Activated gamma-delta T cell treated with anti-CD3 and anti-CD28 coated beads, Interleukin-2, amount 50 U/mL, for 16 hours (primary cell): ENCODE results near the gene NDOR1.

Source experiments
- DNase-seq: peaks from one replicate; pipeline ENCODE4 v3.0.0-alpha.2; 2020; ENCODE audit warnings: low read depth

Gene NDOR1

GRCh38 chr9:137167747-137168572, 37.5 kb upstream of the NDOR1 start:
- no peak for DNase-seq

DNA sequence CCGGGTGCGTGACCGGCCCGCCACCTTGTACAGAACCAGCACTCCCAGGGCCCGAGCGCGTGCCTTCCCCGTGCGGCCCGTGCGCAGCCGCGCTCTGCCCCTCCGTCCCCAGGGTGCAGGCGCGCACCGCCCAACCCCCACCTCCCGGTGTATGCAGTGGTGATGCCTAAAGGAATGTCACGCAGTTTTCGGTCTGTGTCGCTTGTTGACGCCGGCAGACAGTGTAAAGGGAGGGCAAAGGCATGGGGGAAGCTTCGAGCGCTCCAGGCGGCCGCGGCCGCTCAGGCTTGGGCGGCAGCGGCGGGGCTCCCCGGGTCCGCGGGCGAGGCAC, 37.0 kb upstream of the NDOR1 start:
- DNase-seq: no peak

DNA sequence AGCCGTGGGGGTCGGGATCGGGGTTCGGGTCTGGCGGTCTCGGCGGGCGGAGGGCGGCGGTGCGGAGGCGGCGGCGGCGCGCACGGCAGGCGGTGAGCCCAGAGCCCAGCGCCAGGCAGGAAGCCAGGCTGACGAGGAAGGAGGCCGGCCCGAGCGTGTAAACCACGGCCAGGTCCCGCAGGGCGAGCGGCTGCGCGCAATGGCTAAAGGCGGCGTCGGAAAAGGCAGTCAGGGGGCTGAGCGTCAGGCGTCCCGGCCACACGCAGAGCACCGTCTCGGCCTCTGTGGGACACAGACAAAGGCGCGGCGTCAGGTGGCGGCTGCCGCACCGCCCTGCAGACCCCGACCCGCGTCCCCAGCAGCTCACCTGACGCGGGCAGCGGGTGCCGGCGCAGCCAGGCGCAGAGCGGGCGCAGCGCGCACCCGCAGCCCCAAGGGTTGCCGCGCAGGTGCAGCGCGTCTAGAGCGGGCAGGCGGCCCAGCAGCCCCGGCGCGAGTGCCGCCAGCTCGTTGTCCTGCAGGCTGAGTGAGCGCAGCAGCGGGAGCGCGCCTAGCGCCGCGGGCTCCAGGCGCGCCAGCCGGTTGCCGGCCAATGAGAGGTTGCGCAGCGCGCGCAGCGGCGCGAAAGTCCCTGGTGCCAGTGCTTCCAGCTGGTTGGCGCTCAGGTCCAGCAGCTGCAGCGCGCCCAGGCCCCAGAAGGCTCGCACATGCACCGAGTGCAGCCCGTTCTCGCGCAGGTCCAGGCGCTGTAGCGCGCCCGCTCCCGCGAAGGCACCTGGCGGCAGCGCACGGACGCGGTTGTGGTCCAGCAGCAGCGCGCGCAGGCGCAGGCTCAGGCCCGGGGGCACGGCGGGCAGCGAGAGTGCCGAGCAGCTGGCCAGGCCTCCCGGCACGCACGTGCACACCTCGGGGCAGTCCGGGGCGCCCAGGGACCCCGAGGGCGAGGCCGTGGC, 36.3 kb upstream of the NDOR1 start:
- no peak for DNase-seq

DNA sequence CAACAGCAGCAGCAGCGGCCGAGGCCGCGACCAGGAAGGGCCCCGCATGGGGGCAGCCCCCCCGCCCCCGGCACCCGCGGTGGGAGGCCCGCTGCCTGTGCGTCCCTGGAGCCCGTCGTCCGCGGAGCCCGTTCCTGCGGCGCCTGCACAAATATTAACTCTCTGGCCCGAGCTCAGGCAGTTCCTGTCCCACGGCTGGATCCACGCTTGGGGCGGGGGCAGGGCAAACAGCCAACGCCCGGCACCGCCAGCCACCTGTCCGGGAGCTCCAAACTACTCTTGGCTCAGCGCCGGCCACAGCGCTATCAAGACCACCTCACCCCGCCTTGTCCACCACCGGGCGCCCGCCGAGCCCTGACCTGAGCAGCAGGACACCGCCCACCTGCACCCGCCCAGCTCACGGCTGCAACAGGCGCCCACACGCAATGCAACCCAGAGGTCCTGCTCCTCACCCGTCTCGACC, 35.6 kb upstream of the NDOR1 start, which contains the start of gene LRRC26:
TSS of gene LRRC26 (minus strand) at position 156 of the 463 bp plus-strand sequence. CDS start at position 48, 108 bp downstream.
- DNase-seq: no peak

- no peak for DNase-seq
Measured at GRCh38 chr9:137170486-137171148, 34.9 kb upstream of the NDOR1 start.

- DNase-seq: no peak
Measured at GRCh38 chr9:137171149-137171900, 34.2 kb upstream of the NDOR1 start.

GRCh38 chr9:137172901-137173795, 32.4 kb upstream of the NDOR1 start:
- DNase-seq: no peak

- DNase-seq: no peak
Measured at GRCh38 chr9:137173796-137174664, 31.5 kb upstream of the NDOR1 start.

- DNase-seq: no peak
Measured at GRCh38 chr9:137174722-137175293, 30.7 kb upstream of the NDOR1 start.

GRCh38 chr9:137175345-137175961, 30.0 kb upstream of the NDOR1 start:
- DNase-seq: no peak

DNA sequence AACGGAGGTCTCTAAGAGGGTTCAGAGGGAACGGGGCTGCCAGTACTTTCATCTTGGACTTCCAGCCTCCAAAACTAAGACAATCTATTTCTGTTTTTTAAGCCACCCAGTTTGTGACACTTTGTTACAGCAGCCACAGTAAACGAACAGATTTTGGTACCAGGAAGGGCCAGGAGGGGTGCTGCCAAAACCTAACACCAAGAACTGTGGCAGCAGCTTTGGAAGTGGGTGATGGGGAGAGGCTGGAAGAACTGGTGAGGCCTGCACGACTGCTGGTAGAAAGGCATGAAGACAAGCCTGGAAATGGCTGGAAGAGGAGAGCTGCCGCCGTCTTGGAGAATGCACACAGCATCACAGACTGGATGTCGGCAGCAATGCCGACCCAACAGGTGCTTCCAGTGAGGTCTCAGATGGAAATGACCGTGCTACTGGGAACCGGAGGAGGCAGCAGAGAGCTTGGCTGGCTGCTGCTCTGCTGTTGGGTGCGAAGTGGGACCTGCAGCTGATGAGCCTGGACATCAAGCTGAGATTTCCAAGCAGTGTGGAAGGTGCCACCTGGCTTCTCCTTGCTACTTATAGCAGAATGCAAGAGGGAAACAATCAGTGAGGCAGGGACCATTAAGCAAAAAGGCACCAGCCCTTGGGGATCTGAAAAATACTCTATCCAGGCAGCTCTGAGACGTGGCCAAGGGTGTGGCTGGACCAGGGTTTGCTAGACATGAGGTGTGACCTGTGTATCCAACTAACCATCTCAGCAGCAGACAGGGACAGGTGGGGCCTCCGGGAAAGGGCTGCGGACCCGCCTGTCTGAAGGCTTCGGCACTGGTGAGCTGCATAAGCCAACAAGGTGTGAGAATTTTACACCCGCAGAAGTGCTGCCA, 29.0 kb upstream of the NDOR1 start:
- DNase-seq: no peak

DNA sequence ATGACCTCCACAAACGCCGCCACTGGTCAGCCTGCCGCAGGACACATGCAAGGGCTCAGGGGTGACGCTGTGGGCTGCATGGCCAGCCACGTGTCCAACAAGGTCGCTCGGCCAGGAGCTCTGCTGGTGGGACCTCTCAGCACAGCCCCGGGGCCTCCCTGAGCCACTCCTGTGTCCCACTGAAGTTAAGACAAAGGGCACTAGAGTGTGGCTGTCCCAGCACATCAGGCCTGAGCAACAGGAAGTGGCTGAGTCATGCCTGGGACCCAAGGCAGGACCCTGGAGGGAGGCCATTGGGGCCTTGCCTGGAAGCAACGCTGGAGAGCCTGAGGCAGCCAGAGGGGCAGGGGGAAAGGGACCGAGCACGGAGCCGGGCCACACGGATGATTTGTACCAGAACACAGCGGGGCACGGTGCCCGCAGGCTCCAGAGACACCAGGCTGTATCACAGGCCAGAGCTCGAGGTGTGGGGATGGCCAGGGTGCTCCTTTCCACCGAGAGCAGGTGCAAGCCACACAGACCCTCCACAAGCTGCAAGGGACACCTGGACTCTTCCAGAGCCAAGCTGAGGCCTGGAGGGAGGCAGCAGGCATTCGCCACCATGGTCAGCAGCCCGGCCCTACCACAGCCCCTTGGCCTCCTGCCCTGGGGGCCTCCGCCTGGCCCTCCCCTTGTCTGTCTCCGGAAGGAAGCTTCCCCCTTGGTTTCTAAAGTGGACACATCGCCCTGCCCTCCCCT, 27.1 kb upstream of the NDOR1 start:
- DNase-seq: no peak

- DNase-seq: no peak
Measured at GRCh38 chr9:137178939-137179630, 26.4 kb upstream of the NDOR1 start.

DNA sequence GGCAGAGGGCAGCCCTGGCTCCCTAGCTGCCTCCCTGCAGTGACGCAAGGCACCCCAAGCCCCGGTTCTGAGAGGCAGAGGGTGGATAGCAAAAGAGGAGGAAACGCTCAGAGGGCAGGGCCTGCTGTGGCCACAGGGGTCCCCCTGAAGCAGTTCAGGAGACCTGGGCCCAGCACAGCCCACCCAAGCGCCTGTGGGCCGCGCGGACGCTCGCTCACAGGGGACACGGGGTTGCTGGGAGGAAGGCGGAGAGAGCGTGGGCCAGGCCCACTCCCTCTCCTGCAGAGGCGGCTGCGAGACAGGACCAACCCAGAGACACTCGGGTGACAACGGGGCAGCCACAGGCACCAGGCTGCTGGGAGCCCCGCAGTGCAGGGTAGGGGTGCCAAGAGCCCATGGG, 25.7 kb upstream of the NDOR1 start:
- DNase-seq: no peak

DNA sequence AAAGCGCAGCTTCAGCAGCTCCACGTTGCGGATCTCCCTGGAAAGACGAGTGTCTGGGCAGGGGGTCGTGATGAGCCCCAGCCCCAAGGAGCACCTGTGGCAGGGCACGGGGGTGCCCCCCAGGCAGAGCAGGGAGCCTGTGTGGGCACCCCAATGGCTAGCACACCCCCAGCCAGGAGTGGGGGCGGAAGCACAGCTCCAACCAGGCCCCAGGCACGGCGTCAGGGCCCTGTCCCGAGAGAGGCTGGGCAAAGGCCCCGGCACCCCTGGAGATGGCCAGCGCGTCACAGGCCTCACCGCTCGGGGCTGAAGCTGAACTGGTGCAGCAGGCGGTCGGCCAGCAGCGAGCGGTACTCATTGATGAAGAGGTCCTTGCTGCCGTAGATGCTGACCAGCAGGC, 25.0 kb upstream of the NDOR1 start:
- DNase-seq: no peak

- no peak for DNase-seq
Measured at GRCh38 chr9:137181680-137182079, 23.8 kb upstream of the NDOR1 start.
